Gastroesophageal sphincter (tissue), 4 donors: ENCODE data around the gene NFIL3. TPM values are rescaled to one million over a fixed set of nuclear protein-coding genes. Genes with fewer than 3 reads are reported as not detected.

Experiments used
- ATAC-seq: fragments of 150-250 bp; one replicate; pipeline ENCODE4 v1.9.1; 2016; ENCODE audit warnings: mild to moderate bottlenecking, moderate library complexity
- H3K27ac ChIP-seq, 4 donors: fragments of 200-600 bp; sonication (generic) in 3 of 4; 1 replicate in 3 of 4; 2 replicates in 1 of 4; pipeline ENCODE4 v1.5.1; 2016 to 2019
- H3K27me3 ChIP-seq: fragments of 200-600 bp; sonication (generic); one replicate; pipeline ENCODE4 v1.5.1; 2019
- H3K36me3 ChIP-seq, 2 donors: fragments of 200-600 bp; sonication (generic); one replicate each; pipeline ENCODE4 v1.5.1; 2019; ENCODE audit warnings: control low read depth in 1 of 2
- H3K4me1 ChIP-seq, 3 donors: fragments of 200-600 bp; sonication (generic); 1 replicate in 2 of 3; 2 replicates in 1 of 3; pipeline ENCODE4 v1.5.1; 2016 to 2019; ENCODE audit warnings: control low read depth in 2 of 3
- H3K4me3 ChIP-seq, 2 donors: fragments of 200-600 bp; sonication (generic); one replicate each; pipeline ENCODE4 v1.5.1; 2019; ENCODE audit warnings: mild to moderate bottlenecking in 1 of 2, moderate library complexity in 1 of 2
- H3K9me3 ChIP-seq, 3 donors: fragments of 200-600 bp; sonication (generic); one replicate each; pipeline ENCODE4 v1.5.1; 2017 to 2019; ENCODE audit warnings: control low read depth in 2 of 3
- EP300 ChIP-seq: sonication (generic); formaldehyde crosslinking; IDR thresholded peaks from one replicate; pipeline ENCODE4 v1.6.1; 2017; ENCODE audit warnings: antibody characterized with exemption, mild to moderate bottlenecking
- POLR2A ChIP-seq, 2 donors: fragments of 450-650 bp; IDR thresholded peaks; one replicate each; pipeline ENCODE4 v1.6.1; 2017; ENCODE audit warnings: antibody characterized with exemption in 2 of 2, mild to moderate bottlenecking in 2 of 2, moderate library complexity in 1 of 2
- POLR2AphosphoS5 ChIP-seq: sonication (generic); formaldehyde crosslinking; IDR thresholded peaks from one replicate; pipeline ENCODE4 v1.6.1; 2017; ENCODE audit warnings: antibody characterized with exemption
- WGBS, 2 donors: methylation state at CpG; one replicate each; pipeline ENCODE4 v1.1.5; 2018; ENCODE audit warnings: low coverage in 1 of 2; 5-methylcytosine and 5-hydroxymethylcytosine counted together
- total RNA-seq, 4 donors: library from RNA; depleted of rRNA; stranded (reverse); fragments of >200 nt; gene quantifications; one replicate each; pipeline ENCODE4 v1.1.0, GENCODE V29; 2016
- TF ChIP-seq, protein P1 (sequence below), 4 experiments: fragments of 200-600 bp in 2 of 4; fragments of 450-650 bp in 2 of 4; sonication (generic) in 1 of 4; IDR thresholded peaks; one replicate each; pipeline ENCODE4 v1.5.1; 2017 to 2019; ENCODE audit warnings: antibody characterized with exemption in 4 of 4, mild to moderate bottlenecking in 2 of 4, moderate library complexity in 2 of 4

The NFIL3 gene
- total RNA-seq, 4 donors from 2014 or later = 16.8 to 64.8 (median 28.2) TPM

DNA sequence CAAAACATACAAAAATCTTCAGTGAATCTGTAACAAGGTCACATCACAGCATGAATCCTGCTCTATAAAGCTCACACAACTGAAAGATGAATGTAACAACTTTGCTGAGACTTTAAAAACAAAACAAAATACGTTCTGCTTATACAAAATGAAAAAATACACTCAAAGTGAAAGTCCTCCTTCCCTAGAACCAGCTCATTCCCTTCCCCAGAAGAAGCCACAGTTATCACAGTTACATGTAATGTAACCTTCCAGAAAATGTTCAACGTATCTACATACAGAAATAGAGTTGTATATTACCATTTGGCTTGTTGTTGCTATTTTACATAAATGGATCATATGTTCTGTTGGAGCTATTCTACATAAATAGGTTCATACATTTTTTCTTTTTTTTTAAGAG, 64.5 kb downstream of the NFIL3 start:
- H3K4me1 ChIP-seq = peaks cover 0 to 39% (median 11%) of the 10 kb centered on the region in 3 donors
- 79 to 80% methylated on average over 2 of the region's 2 CpGs for WGBS, 2 donors
- ATAC-seq = no peak
- peaks cover 0 to 26% of the 10 kb centered on the region in 2 donors for H3K36me3 ChIP-seq
- no peaks in the 10 kb centered on the region for H3K27me3 ChIP-seq
- H3K4me3 ChIP-seq = no peak overlapping the region
- H3K27ac ChIP-seq = no peak overlapping the region
- H3K9me3 ChIP-seq = no peaks in the 10 kb centered on the region
- TF ChIP-seq EP300 (no peak), POLR2A (IDR thresholded peaks at IDR 0.05) (no peak), POLR2AphosphoS5 (no peak)
- TF ChIP-seq, protein P1, sequence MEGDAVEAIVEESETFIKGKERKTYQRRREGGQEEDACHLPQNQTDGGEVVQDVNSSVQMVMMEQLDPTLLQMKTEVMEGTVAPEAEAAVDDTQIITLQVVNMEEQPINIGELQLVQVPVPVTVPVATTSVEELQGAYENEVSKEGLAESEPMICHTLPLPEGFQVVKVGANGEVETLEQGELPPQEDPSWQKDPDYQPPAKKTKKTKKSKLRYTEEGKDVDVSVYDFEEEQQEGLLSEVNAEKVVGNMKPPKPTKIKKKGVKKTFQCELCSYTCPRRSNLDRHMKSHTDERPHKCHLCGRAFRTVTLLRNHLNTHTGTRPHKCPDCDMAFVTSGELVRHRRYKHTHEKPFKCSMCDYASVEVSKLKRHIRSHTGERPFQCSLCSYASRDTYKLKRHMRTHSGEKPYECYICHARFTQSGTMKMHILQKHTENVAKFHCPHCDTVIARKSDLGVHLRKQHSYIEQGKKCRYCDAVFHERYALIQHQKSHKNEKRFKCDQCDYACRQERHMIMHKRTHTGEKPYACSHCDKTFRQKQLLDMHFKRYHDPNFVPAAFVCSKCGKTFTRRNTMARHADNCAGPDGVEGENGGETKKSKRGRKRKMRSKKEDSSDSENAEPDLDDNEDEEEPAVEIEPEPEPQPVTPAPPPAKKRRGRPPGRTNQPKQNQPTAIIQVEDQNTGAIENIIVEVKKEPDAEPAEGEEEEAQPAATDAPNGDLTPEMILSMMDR (IDR thresholded peaks at IDR 0.05) = no peak

Other genes with a start within 250 kb of the NFIL3 start
- gene AUH, start 61.9 kb downstream of the NFIL3 start, total RNA-seq = 10 to 100 TPM; 23.0 to 39.2 (median 25.7) TPM